TTC549 (cell line): ENCODE data around the gene UCHL3.
"Not testable (repeated sequence)": the region's sequence is repeated elsewhere in the genome, so short reads cannot be mapped to it uniquely, and the experiment has no call there.

Experiments used
- FAIRE-seq: peaks from 2 replicates; lab custom pipeline; 2012; peaks lifted over from hg19 to GRCh38; lab: Jason Lieb, UNC

Gene UCHL3

GRCh38 chr13:75549262-75550158 is at the start of gene UCHL3:
Gene UCHL3, plus strand, starts transcription at chr13:75549791. Its CDS starts 30 bp downstream, at chr13:75549821.
- FAIRE-seq, result peak; percentile 74

- no peak for FAIRE-seq
Measured at GRCh38 chr13:75505327-75505726, 44.3 kb upstream of the UCHL3 start.

- FAIRE-seq, result no peak
Measured at GRCh38 chr13:75506018-75506417, 43.6 kb upstream of the UCHL3 start.

- no peak for FAIRE-seq
Measured at GRCh38 chr13:75507027-75508001, 42.3 kb upstream of the UCHL3 start.

GRCh38 chr13:75508002-75508548 is 41.5 kb upstream of the UCHL3 start:
- FAIRE-seq, result no peak

GRCh38 chr13:75511051-75511625 is 38.5 kb upstream of the UCHL3 start:
- FAIRE-seq, result no peak

- FAIRE-seq, result no peak
Measured at GRCh38 chr13:75512253-75512652, 37.3 kb upstream of the UCHL3 start.

- no peak for FAIRE-seq
Measured at GRCh38 chr13:75513271-75513670, 36.3 kb upstream of the UCHL3 start.

GRCh38 chr13:75514080-75514995 is 35.3 kb upstream of the UCHL3 start:
- no peak for FAIRE-seq

- FAIRE-seq, result no peak
Measured at GRCh38 chr13:75518439-75519088, 31.0 kb upstream of the UCHL3 start.

- FAIRE-seq, result no peak
Measured at GRCh38 chr13:75521956-75522355, 27.6 kb upstream of the UCHL3 start.

GRCh38 chr13:75530549-75530961 is 19.0 kb upstream of the UCHL3 start:
- no peak for FAIRE-seq

- no peak for FAIRE-seq
Measured at GRCh38 chr13:75533861-75534260, 15.7 kb upstream of the UCHL3 start.

- FAIRE-seq, result peak; percentile 7
Measured at GRCh38 chr13:75537401-75538365, 11.9 kb upstream of the UCHL3 start, which contains the start of gene COMMD6. Gene COMMD6, minus strand, starts transcription at chr13:75537841. Its CDS starts 36 bp downstream, at chr13:75537805.

GRCh38 chr13:75541287-75541686 is 8.3 kb upstream of the UCHL3 start:
- FAIRE-seq, result no peak

- FAIRE-seq, result no peak
Measured at GRCh38 chr13:75541961-75542360, 7.6 kb upstream of the UCHL3 start.

GRCh38 chr13:75544681-75545330 is 4.8 kb upstream of the UCHL3 start:
- no peak for FAIRE-seq

- not testable (repeated sequence) for FAIRE-seq
Measured at GRCh38 chr13:75545386-75545785, 4.2 kb upstream of the UCHL3 start.

- FAIRE-seq, result no peak
Measured at GRCh38 chr13:75547917-75548316, 1.7 kb upstream of the UCHL3 start.
